ENCODE data around the gene VMAC.

VMAC gene

DNA sequence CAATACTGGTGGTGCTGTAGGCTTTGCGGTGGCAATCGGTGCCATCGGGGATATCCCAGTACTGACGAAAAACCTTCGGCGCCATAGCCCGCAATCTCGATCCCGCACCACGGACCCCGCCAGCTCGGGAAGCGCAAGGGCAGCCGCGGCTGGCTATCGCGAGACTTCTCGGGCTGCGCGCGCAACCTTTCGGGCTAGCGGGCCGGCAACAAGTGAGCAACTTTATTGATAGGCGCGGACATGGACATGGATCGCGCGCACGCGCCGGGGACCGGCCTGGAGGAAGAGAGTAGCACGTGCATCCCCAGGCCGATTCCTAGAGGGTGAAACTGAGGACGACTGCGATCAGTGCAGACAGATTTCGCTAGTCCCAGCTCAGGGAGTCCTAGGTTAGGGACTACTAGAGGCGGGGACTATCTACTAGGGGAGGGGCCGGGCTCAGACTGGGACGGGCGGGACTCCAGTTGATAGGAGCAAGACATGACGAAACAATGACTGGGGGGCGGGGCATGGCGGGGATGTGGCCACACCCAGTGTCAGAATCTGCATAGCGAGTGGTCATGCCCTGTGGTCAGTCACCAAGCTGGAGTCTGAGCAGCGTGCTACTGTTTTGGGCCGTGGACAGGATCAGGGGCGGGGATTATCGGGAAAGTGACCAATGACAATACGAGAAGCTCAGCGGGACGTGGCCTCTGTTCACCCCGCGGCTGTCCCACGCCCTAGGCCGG is 884 bp upstream of the VMAC start, which contains the start of gene NDUFA11:
Gene NDUFA11, minus strand, starts transcription at position 167 of the 728 bp plus-strand sequence. Its CDS starts 82 bp downstream, at position 85.
- peak; percentile 92 to 100 (median 98) for DNase-seq

DNA sequence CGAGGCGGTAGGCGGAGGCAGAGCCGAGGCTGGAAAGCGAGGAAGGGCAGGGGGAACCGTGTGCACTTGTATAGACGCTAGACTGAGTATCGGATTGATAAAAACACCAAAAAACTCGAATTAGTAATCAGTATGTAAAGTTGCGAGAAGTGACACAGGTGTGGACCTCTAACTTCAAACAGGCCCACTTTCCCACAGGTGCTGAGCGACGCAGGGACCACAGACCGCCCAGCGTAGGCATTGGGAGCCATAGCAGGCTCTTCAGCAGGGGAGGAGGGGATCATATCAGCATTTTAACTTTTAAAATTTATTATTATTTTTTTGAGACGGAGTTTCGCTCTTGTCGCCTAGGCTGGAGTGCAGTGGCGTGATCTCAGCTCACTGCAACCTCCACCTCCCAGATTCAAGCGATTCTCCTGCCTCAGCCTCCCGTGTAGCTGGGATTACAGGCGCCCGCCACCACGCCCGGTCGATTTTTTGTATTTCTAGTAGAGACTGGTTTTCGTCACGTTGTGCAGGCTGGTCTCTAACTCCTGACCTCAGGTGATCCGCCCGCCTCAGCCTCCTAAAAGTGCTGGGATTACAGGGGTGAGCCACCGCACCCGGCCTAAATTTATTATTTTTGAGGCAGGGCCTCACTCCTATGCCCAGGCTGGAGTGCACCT is 574 bp downstream of the VMAC start:
- DNase-seq = no peak

DNA sequence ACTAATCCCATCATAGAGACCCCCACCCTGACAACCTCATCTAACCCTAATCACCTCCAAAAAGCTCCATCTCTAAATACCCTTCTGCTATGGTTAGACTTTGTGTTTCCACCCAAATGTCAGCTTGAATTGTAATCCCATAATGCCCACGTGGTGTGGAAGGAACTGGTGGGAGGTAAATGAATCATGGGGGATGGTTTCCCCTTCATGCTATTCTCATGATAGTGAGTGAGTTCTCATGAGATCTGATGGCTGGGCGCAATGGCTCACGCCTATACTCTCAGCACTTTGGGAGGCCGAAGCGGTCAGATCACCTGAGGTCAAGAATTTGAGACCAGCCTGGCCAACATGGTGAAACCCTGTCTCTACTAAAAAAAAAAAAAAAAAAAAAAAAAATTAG is 2.6 kb downstream of the VMAC start:
- DNase-seq = no peak

DNA sequence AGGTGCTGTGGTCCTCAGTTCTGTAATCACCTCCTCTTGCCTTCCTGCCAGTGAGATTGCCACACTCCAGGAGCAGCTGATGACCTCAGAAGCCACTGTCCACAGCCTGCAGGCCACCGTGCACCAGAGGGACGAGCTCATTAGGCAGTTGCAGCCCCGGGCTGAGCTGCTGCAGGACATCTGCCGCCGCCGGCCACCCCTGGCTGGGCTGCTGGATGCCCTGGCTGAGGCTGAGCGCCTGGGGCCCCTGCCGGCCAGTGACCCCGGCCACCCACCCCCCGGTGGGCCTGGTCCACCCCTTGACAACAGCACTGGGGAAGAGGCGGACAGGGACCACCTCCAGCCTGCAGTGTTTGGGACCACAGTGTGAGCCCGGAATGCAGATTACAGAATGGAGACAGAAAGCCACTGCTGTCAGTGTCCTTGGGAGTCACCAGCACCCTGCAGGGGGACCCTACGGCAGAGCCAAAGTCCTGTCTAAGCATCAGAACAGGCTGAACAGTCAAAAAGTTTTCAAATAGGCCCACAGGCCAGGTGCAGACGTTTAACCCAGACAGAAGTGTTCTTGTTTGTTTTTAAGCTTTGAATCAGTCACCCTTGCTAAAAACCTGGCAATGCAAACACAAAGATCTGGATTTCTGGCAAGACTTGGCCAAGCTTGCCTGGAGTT is 4.2 kb downstream of the VMAC start:
- no peak for DNase-seq

DNA sequence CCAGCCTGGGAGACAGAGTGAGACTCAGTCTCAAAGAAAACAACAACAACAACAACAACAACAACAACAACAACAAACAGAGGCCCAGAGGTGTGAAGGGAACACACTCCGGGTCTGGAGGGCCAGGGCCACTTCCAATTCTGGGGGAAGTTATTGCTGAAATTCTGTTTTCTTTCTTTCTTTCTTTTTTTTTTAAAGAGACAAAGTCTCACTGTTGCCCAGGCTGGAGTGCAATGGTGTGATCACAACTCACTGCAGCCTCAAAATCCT is 5.9 kb downstream of the VMAC start:
- no peak for DNase-seq

DNA sequence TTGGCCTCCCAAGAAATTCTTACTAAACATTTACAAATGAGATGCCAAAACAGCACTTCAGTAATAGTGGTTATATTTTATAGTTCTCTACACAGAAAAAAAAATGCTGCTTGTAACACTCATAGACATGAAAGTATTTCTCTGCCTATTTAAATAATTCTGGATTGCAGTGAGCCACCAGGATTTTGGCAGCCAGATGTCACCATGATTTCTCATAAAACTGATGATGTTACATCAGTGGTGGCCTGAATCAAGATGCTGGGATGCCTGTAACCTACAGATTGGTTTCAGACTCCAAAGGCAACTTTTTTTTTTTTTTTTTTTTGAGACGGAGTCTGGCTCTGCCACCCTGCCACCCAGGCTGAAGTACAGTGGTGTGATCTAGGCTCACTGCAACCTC is 6.7 kb downstream of the VMAC start:
- no peak for DNase-seq

DNA sequence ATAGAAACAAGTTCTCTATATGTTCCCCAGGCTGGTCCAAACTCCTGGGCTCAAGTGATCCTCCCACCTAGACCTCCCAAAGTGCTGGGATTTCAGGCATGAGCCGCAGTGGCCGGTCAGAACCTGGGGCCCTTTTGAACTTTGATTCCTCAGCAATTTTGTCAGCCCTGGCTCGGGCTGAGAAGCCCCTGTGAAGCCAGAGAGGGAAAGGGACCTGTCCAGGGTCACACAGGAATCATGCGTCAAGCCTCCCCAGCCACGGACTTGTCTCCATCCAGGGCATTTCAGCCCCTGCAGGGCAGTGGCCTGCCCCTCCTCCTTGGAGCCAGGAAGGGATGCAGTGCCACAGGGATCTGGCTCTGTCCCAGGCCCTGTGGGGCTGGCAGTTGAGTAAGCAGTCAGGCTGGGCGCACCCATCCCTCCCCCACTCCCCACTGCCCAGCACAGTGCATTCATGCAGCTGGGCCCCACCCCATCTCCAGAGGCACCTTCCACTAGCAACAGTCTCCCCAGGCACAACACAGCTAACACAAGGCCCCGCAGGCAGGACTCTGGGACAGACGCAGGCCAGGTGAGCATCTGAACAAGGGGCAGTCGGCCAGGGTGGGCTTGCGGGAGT is 9.2 kb downstream of the VMAC start, which contains the start of gene CAPS:
Gene CAPS, plus strand, starts transcription at position 516 of the 619 bp plus-strand sequence. CDS start 153 bp downstream, outside the sequence.
- DNase-seq = peak in 28 of 51 donors; percentile 2 to 74 (median 22)

DNA sequence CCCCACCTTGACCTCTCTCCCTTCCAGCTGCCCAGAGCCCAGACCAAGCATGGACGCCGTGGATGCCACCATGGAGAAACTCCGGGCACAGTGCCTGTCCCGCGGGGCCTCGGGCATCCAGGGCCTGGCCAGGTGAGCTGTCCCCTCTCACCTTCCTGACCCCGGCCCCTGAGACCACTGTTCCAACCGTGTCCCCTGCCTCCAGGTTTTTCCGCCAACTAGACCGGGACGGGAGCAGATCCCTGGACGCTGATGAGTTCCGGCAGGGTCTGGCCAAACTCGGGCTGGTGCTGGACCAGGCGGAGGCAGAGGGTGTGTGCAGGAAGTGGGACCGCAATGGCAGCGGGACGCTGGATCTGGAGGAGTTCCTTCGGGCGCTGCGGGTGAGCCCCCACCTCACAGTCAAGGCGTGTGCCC is 9.7 kb downstream of the VMAC start:
- no peak for DNase-seq

DNA sequence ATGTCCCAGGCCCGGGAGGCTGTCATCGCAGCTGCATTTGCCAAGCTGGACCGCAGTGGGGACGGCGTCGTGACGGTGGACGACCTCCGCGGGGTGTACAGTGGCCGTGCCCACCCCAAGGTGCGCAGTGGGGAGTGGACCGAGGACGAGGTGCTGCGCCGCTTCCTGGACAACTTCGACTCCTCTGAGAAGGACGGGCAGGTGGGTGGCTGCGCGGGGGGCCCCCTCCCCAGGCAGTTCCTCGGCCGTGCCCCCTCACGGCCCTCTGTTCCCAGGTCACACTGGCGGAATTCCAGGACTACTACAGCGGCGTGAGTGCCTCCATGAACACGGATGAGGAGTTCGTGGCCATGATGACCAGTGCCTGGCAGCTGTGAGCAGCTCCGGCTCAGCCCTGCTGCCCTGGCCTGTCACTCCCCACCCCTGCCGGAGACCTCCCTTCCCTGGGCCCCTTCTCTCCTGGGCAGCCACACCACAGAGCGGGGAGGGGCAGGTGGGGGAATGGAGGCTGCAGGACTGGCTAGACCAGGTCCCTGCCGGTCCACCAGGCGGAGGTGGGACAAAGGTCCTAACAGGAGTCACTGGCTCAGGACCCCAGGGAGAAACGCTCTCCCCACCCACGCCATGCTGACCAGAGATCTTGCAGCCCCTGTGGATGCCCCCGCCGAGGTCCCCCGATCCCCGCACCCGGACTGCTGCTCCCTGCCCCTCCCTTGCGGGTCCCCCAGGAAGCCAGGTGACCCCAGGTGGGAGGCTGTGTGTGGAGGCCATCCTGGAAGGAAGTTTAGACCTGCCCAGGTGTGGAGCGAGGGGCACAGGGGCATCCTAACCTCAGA is 10.5 kb downstream of the VMAC start:
- no peak for DNase-seq

DNA sequence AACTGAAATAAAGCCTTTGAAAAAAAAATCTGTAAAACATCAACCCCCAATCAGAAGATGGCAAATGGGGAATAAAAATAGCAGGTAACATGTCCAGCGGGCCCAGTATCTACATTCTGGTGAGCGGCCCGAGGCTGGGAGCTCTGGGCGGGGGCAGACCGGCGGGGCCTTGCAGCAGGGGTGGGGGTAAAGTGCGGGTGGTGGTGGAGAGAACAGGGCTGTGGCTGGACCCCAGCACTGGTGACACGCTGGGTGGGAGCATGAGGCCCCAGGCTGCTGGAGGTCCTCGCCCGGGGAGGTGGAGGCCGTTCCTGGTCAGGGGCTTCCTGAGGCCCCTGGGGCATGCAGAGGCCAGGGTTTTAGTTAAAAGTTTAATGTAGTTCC is 11.1 kb downstream of the VMAC start:
- DNase-seq = no peak

DNA sequence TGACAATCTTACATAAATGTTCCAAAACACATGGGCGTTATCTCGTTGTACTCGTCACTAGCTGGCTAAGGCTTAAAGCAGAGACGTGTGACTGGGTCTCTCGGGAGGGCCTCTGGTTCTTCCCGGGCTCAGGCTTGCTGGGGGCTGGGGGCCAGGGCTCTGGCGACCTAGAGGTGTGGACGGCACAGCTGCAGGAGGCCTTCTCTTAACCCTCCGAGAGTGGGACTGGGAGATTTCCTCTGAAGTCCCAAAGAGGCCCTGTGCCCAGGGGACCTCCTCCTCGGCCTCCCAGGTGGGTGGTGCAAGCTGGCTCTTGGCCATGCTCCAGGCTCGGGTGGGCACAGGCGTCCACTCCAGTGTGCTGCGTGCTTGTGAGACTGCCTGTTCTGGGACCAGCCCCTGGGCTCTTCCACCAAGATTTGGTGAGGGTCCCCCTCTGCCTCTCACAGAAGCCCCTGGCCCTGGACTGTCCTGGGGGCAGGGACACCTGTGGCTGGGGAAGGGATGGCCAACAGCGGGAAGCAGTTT is 11.6 kb downstream of the VMAC start:
- DNase-seq = no peak

DNA sequence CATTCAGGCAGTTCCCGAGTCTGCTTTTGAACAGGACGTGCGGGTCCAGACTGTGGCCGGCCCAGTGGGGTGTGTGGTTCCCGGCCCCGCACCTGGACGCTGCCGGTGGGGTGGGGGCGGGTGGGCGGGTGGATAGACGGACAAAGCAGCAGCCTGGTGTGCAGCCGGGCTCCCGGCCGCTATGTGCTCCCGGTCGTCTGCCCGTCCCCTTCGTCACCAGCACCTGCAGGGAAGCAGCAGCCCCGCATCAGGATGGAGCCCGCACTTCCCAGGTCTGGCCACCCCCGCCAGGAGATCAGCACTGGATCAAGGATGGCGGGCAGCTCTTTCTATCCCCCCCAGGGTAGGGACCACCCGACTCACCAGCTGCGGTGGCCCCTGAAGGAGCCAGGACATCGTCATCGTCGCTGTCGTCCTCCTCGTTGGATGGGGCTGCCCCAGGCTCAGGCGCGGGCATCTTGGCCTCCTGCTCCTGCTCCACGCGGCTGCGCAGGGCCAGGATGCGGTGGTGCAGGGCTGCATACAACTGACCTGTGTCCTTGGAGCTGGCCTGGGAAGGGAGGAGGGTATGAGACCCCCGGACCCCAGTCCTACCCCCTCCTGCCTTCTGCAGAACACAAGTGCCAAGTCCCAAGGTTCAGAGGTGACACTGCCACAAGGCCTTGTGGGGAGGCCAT is 12.9 kb downstream of the VMAC start:
- DNase-seq = no peak

DNA sequence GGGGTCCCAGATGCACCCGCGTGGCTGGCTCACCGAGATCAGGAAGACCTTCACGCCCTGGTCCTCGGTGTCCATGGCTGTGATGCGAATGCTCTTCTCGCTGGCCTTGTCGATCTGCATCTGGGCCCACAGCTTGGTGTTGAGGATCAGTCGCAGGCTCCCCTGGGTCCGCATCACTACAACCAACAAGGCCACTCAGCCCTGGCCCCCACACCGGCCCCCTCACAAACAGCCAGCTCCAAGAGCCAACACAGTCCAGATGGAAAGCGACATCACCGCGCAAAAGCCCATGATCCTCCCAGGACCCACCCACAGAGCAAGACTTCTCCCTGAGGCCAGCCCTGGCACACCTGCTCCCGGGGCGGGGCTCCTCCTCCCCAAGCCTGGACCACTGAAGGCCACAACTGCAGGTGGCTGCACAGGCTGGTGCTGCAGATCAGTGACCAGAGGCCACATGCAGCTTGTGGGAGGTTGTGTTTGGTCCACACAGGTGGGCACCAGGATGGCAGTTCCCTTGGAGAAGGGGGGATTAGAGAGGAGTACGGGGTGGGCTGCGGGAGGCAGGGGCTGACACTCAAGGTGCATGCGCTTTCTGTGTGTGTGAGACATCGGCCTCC is 13.9 kb downstream of the VMAC start:
- no peak for DNase-seq

DNA sequence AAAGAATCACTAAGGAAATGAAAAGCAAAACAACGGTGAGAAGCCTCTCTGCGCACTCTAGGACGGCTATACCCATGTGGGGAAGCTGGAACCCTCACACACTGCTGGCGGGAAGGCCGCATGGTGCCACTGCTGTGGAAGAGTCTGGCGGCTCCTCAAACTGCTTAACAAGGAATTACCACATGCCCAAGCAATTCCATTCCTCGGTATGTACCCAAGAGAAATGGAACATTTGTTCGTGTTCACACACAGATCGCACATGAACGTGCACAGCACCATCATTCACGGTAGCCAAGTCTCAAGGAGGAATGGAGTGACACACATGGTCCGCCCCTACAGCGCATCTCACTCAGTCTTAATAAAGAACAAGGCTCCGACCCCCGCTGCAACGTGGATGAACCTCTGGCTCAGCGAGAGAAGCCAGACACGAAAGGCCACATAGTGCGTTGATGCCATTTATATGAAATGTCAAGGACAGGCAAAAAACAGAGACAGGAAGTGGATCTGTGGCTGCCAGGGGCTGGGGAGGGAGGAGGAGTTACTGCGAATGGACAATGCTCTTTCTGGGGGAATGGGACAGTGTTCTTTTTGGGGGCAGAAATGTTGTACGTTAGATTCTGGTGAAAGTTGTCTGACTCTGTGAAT is 17.0 kb downstream of the VMAC start:
- DNase-seq = no peak

DNA sequence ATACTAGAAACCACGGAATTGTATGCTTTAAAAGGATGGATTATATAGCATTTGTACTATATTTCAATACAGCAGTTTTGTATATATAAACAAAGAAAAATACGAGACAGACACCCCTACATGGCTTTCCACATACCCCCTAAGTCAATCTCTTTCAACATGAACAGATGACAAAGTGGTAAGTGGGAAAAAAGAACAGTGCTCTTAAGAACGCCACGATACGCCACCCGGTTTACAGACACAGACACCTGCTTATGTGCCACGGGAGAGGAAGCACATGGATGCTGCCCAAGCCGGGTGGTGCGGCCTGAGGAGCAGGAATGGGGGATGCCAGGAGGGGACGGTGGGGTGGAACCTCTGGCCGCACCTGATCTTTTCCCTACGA is 17.5 kb downstream of the VMAC start:
- no peak for DNase-seq

DNA sequence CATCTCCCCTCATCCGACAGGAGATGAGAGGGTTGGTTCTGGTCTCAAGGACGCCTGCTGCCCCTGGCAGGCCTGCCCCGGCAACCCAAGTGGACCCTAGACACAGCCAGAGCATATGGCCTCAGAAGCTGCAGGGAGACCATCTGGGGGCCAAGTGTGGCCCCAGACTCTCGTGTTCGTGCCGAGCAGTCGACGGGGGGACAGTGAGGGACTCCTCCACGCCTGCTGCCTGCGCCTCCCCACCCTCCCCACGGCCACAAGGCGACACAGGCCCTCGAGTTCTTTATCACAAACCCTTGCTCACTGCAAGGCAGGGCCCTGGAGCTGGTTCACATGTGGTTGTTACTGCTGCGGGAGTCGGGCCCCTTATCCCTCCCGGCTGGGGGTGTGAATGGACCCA is 18.7 kb downstream of the VMAC start:
- DNase-seq = no peak

DNA sequence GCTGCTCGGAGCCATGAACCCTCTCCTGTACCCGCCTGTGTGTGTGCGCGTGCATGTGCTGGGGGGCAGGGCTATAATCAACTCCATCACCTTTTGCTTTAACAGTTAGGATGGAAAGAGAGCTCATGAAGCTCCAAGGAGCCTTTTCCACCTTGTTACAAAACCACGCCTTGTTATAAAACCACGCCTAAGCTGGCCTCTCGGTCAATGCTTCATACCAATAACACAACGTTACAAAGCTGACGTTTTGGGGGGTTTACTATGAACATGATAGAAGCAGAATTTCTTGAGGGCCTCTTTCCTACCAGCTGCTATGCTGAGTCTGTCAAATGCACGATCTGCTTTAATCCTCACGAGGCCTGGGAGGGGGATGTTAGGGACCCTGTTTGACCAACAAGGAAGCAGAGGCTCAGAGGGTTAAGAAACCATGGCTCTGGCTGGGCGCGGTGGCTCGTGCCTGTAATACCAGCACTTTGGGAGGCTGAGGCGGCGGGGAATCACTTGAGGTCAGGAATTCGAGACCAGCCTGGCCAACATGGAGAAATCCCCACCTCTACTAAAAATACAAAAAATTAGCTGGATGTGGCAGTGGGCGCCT is 21.3 kb downstream of the VMAC start:
- no peak for DNase-seq

DNA sequence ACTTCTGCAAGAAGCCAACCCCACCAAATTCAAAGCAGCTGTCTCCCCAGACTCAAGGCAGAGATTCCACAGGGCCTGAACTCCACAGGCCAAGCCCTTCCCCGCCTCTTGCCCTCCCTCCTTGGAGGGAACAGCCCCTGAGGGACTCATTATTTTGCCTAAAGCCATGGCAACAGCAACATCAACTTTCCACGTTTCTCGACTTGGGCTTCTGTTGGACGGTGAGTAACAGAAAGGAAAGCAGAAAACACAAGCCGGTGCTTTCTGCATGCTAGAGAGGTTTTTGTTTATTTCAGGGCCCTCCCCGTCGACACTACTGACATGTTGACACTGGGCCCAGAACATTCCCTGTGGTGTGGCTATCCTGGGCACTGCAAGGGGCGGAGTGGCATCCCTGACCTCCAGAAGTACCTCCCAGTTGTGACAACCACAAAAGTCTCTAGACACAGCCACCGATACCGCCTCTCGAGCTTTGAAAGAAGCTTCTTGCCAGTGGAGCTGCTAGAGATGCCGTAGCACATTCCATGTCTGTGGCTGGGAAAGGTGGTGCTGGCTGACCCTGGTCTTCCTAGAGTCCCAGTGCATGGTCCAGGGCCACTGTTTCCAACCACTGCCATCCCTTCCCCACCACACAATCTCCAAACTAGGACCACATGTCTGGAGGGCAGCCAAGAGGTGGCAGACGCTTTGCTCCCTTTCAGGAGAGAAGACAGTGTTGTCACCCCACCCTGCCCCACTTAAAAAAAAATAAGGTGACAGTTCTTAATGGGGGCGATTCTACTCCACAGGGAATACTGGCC is 22.2 kb downstream of the VMAC start:
- peak in 4 of 51 donors; percentile 10 to 30 (median 18) for DNase-seq
